Limb (tissue), 2 donors: ENCODE measurements around the gene TWSG1.
"Not testable (repeated sequence)": the region's sequence is repeated elsewhere in the genome, so short reads cannot be mapped to it uniquely, and the experiment has no call there.

ENCODE experiments used
- DNase-seq, 2 donors: peaks; one replicate each; pipeline ENCODE4 v3.0.0-alpha.2; 2016; ENCODE audit errors: extremely low spot score in 2 of 2

The TWSG1 gene

DNA sequence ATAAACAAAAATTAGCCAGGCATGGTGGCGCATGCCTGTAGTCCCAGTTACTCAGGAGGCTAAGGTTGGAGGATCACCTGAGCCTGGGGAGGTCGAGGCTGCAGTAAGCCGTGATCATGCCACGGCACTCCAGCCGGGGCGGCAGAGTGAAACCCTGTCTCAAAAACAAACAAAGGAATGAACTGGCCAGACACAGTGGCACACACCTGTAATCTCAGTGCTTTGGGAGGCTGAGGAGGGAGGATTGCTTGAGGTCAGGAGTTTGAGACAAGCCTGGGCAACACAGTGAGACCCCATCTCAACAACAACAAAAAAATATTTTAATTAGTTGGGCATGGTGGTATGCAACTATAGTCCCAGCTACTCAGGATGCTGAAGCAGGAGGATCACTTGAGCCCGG is 116.3 kb downstream of the TWSG1 start:
- DNase-seq = not testable (repeated sequence)
